Measurements from ENCODE around the gene ADAMTS15. TPM values are rescaled to one million over a fixed set of nuclear protein-coding genes. Genes with fewer than 3 reads are reported as not detected.

The ADAMTS15 gene
- total and polyA plus RNA-seq, 2 donors (not counting 3 experiments of a cell fraction or from before 2014, with no cell fraction given) = 0.08 TPM; not detected in 1

GRCh38 chr11:130439876-130440275 is 8.6 kb upstream of the ADAMTS15 start:
- ChIA-PET POLR2A (no interaction called here), CTCF (interaction anchor here (0.6 to 1.0 kb wide), 3 partner anchors 9 to 422 kb away, joined by 3 read pairs; no protein-coding TSS in a partner anchor)
- TF ChIP-seq CTCF (IDR thresholded peaks at IDR 0.05; ENCODE audit: extremely low read depth in 1 of 2, insufficient read depth in 1 of 2, low read depth in 1 of 2, low read length in 2 of 2) (no peak), JUN (IDR thresholded peaks at IDR 0.05; ENCODE audit: borderline replicate concordance, insufficient read depth, insufficient read length, low read depth) (no peak), GATA2 (IDR thresholded peaks at IDR 0.05; ENCODE audit: insufficient read depth, insufficient read length, low read depth, low read length) (no peak), POLR2A (IDR thresholded peaks at IDR 0.05; ENCODE audit: low read depth, low read length) (no peak), POLR2AphosphoS5 (IDR thresholded peaks at IDR 0.05; ENCODE audit: insufficient read depth, low read depth, low read length) (no peak), EZH2 (IDR thresholded peaks at IDR 0.05; ENCODE audit: borderline replicate concordance, low read depth, low read length, severe bottlenecking) (no peak), MYC (IDR thresholded peaks at IDR 0.05; ENCODE audit: low read depth, low read length) (no peak), FOS (IDR thresholded peaks at IDR 0.05; ENCODE audit: borderline replicate concordance, insufficient read depth, low read length) (no peak)
- TF ChIP-seq, protein P1, sequence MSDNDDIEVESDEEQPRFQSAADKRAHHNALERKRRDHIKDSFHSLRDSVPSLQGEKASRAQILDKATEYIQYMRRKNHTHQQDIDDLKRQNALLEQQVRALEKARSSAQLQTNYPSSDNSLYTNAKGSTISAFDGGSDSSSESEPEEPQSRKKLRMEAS (IDR thresholded peaks at IDR 0.05; ENCODE audit: insufficient read depth, insufficient read length) = no peak
- no peak overlapping the region for H3K27ac ChIP-seq (ENCODE audit: insufficient read depth, low read depth, low read length)
- intact Hi-C loops (cut with micrococcal nuclease) (loop anchor here (5.0 kb wide), 2 partner anchors 142 to 232 kb away; no protein-coding TSS in a partner anchor), dilution Hi-C loops (cut with MboI; ENCODE audit: extremely low pct_ligation_motif_present, low sequenced_read_pairs) (loop anchor here (25.0 kb wide), 1 partner anchor 422 kb away; no protein-coding TSS in a partner anchor)
- H3K27me3 ChIP-seq (ENCODE audit: control insufficient read depth in 2 of 2, insufficient read depth in 2 of 2, low read length in 2 of 2) = peaks cover 0 to 3% of the 10 kb centered on the region in 2 experiments
- H3K79me2 ChIP-seq (ENCODE audit: control insufficient read depth, insufficient read depth, low read length) = no peaks in the 10 kb centered on the region
- H3K9ac ChIP-seq (replicated peaks; ENCODE audit: extremely low read depth, insufficient read depth, low read length) = no peak overlapping the region
- no peaks in the 10 kb centered on the region for H3K9me3 ChIP-seq (replicated peaks; ENCODE audit: control insufficient read depth, insufficient read depth, low read length)
- H3K4me3 ChIP-seq (replicated peaks in 1 of 3; ENCODE audit: insufficient read depth in 1 of 3, low read depth in 1 of 3, low read length in 3 of 3) = no peak overlapping the region
- DNase-seq (ENCODE audit: low read depth, low spot score) (no peak), FAIRE-seq (no peak)
- H3K4me1 ChIP-seq (ENCODE audit: control insufficient read depth, extremely low read depth, insufficient read depth, low read length) = no peaks in the 10 kb centered on the region
- H4K20me1 ChIP-seq (replicated peaks; ENCODE audit: control insufficient read depth, extremely low read depth, insufficient read depth, low read length) = no peaks in the 10 kb centered on the region
- BruUV-seq (replicated peaks) = no TSS peak
- H3K4me2 ChIP-seq (ENCODE audit: insufficient read depth, low read length) = no peak overlapping the region
- no peaks in the 10 kb centered on the region for H3K9me1 ChIP-seq (replicated peaks; ENCODE audit: control insufficient read depth, extremely low read depth, insufficient read depth, low read length)
- H2AFZ ChIP-seq (ENCODE audit: low read depth, low read length) = no peak overlapping the region
- H3K36me3 ChIP-seq (ENCODE audit: control insufficient read depth in 2 of 2, extremely low read depth in 1 of 2, insufficient read depth in 2 of 2, low read length in 2 of 2) = no peaks in the 10 kb centered on the region

All from endothelial cell of umbilical vein (primary cell).